Astrocyte (in vitro differentiated cells and primary cell): ENCODE results near the gene SHISA9. TPM values are rescaled to one million over a fixed set of nuclear protein-coding genes. Genes with fewer than 3 reads are reported as not detected.

Experiments
- DNase-seq: peaks from one replicate; pipeline ENCODE4 v3.0.0-alpha.2; 2010; ENCODE audit warnings: low read depth
- FAIRE-seq: peaks from 2 replicates; lab custom pipeline; 2011; peaks lifted over from hg19 to GRCh38; lab: Jason Lieb, UNC
- H2AFZ ChIP-seq: 2 replicates; pipeline ENCODE4 v1.6.0; 2012; ENCODE audit warnings: low read depth, low read length, inconsistent platforms
- H3K27ac ChIP-seq: 2 replicates; pipeline ENCODE4 v1.5.1; 2011; ENCODE audit warnings: low read depth, low read length, inconsistent platforms
- H3K27me3 ChIP-seq: 2 replicates; pipeline ENCODE4 v1.6.0; 2011; ENCODE audit warnings: low read length, inconsistent platforms; ENCODE audit not compliant: insufficient read depth
- H3K36me3 ChIP-seq: 2 replicates; pipeline ENCODE4 v1.5.1; 2011; ENCODE audit warnings: low read length, inconsistent platforms; ENCODE audit not compliant: insufficient read depth
- H3K4me1 ChIP-seq: 2 replicates; pipeline ENCODE4 v1.5.1; 2011; ENCODE audit warnings: low read length, inconsistent platforms; ENCODE audit not compliant: insufficient read depth
- H3K4me2 ChIP-seq: 2 replicates; pipeline ENCODE4 v1.6.0; 2012; ENCODE audit warnings: low read length, inconsistent platforms
- H3K4me3 ChIP-seq: 2 replicates; pipeline ENCODE4 v1.5.1; 2011; ENCODE audit warnings: low read depth, mild to moderate bottlenecking, low read length, inconsistent platforms; ENCODE audit not compliant: insufficient read depth
- H3K79me2 ChIP-seq: 2 replicates; pipeline ENCODE4 v1.6.0; 2012; ENCODE audit warnings: mild to moderate bottlenecking, low read length, inconsistent platforms; ENCODE audit not compliant: insufficient read depth
- H3K9ac ChIP-seq: 2 replicates; pipeline ENCODE4 v1.6.0; 2012; ENCODE audit warnings: mild to moderate bottlenecking, low read length, inconsistent platforms
- H3K9me3 ChIP-seq: 2 replicates; pipeline ENCODE4 v1.5.1; 2012; ENCODE audit warnings: low read depth, mild to moderate bottlenecking, low read length, inconsistent platforms; ENCODE audit not compliant: insufficient read depth
- H4K20me1 ChIP-seq: 2 replicates; pipeline ENCODE4 v1.6.0; 2012; ENCODE audit warnings: low read length, inconsistent platforms; ENCODE audit not compliant: insufficient read depth
- H3K27ac Mint-ChIP-seq: one replicate; pipeline ENCODE4 v1.8.0; 2021; ENCODE audit warnings: mild to moderate bottlenecking, mixed read lengths; ENCODE audit not compliant: unreplicated experiment
- H3K27me3 Mint-ChIP-seq: one replicate; pipeline ENCODE4 v1.8.0; 2021; ENCODE audit warnings: low read depth, mixed read lengths; ENCODE audit not compliant: unreplicated experiment
- H3K36me3 Mint-ChIP-seq: one replicate; pipeline ENCODE4 v1.8.0; 2021; ENCODE audit warnings: low read depth, mixed read lengths; ENCODE audit not compliant: unreplicated experiment
- H3K4me1 Mint-ChIP-seq: one replicate; pipeline ENCODE4 v1.8.0; 2021; ENCODE audit warnings: low read depth, mixed read lengths; ENCODE audit not compliant: unreplicated experiment
- H3K4me3 Mint-ChIP-seq: one replicate; pipeline ENCODE4 v1.8.0; 2021; ENCODE audit warnings: mild to moderate bottlenecking, moderate library complexity, mixed read lengths; ENCODE audit not compliant: unreplicated experiment
- H3K9me3 Mint-ChIP-seq: one replicate; pipeline ENCODE4 v1.8.0; 2021; ENCODE audit warnings: mild to moderate bottlenecking, mixed read lengths; ENCODE audit not compliant: unreplicated experiment
- EZH2 ChIP-seq: IDR thresholded peaks from 2 replicates; pipeline ENCODE4 v1.6.1; 2012; ENCODE audit warnings: mild to moderate bottlenecking, low read length, inconsistent platforms; ENCODE audit not compliant: insufficient read depth
- total RNA-seq: library from RNA; stranded (reverse); gene quantifications from 2 replicates; pipeline ENCODE4 v1.2.1, GENCODE V29; 2021
- TF ChIP-seq, protein P1 (sequence below): IDR thresholded peaks from 2 replicates; pipeline ENCODE4 v1.5.1; 2011; ENCODE audit warnings: low read depth, mild to moderate bottlenecking, inconsistent platforms, low read length, moderate library complexity; ENCODE audit not compliant: insufficient read depth

The SHISA9 gene
- total RNA-seq, 1 donor from 2014 or later: 73.0 TPM

DNA sequence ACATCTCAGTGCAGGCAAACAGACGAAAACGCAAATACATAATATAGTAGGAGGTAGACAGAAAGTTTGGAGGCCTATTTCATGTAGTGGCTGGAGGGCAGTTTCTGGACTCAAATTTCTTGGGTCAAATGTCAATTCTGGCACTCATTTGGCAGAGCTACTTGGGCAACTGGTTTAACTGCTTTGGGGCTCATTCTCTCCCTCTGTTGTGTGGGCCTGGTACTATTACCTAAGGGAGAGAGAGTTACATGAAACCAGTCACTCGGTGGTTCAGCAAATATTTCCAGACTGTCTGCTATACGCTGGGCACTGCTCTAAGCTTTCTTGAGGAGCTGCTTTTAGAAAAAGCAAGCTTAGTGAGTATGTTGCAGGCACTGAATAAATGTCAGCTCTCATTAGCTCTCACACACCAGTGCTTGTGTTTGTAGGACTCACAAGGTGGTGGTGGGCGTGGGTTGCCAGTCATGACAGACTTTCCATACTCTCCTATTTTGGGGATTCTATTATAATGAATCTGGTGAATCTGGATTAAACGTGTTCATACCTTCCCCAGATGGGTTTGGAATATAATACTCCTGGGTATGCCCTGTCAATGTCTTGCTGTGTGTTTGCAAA, 1.8 kb upstream of the SHISA9 start:
- H4K20me1 ChIP-seq: no peaks in the 10 kb centered on the region
- Mint-ChIP-seq H3K27ac (peak overlapping the region; percentile 26), H3K27me3 (no peaks in the 10 kb centered on the region), H3K4me3 (peak overlapping the region; percentile 82), H3K4me1 (peaks cover 14% of the 10 kb centered on the region), H3K36me3 (no peaks in the 10 kb centered on the region), H3K9me3 (no peaks in the 10 kb centered on the region)
- H3K9me3 ChIP-seq: no peaks in the 10 kb centered on the region
- no peaks in the 10 kb centered on the region for H3K36me3 ChIP-seq
- no peak overlapping the region for H3K4me2 ChIP-seq
- DNase-seq (no peak), FAIRE-seq (no peak)
- H2AFZ ChIP-seq: no peak overlapping the region
- no peak for TF ChIP-seq EZH2
- TF ChIP-seq, protein P1, sequence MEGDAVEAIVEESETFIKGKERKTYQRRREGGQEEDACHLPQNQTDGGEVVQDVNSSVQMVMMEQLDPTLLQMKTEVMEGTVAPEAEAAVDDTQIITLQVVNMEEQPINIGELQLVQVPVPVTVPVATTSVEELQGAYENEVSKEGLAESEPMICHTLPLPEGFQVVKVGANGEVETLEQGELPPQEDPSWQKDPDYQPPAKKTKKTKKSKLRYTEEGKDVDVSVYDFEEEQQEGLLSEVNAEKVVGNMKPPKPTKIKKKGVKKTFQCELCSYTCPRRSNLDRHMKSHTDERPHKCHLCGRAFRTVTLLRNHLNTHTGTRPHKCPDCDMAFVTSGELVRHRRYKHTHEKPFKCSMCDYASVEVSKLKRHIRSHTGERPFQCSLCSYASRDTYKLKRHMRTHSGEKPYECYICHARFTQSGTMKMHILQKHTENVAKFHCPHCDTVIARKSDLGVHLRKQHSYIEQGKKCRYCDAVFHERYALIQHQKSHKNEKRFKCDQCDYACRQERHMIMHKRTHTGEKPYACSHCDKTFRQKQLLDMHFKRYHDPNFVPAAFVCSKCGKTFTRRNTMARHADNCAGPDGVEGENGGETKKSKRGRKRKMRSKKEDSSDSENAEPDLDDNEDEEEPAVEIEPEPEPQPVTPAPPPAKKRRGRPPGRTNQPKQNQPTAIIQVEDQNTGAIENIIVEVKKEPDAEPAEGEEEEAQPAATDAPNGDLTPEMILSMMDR: no peak
- H3K4me3 ChIP-seq: no peak overlapping the region
- H3K27me3 ChIP-seq: peaks cover 44% of the 10 kb centered on the region
- peaks cover 4% of the 10 kb centered on the region for H3K4me1 ChIP-seq
- no peaks in the 10 kb centered on the region for H3K79me2 ChIP-seq
- no peak overlapping the region for H3K9ac ChIP-seq
- H3K27ac ChIP-seq: no peak overlapping the region

DNA sequence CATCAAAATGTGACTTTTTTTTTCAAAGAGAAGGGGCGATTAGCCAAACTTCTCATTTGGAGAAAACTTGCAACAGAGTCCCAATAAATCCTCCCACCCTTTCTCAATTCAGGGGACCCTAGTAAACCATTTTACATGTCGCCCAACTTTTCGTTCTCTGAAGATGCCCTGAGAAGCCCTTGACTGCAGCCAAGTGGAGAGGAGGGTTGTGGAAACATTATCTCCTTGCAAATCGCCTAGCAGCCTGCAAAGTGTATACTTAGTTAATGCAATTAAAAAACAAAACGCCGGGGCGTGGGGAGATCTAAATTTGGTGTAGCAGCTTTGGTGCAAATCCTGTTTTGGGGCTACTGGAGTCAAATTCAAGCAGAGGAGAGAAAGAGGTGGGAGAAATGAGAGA, 1.2 kb upstream of the SHISA9 start:
- Histone ChIP-seq H3K9me3 (no peaks in the 10 kb centered on the region), H3K4me3 (no peak overlapping the region), H3K27me3 (peaks cover 48% of the 10 kb centered on the region), H4K20me1 (no peaks in the 10 kb centered on the region), H3K4me1 (peaks cover 4% of the 10 kb centered on the region), H3K36me3 (no peaks in the 10 kb centered on the region), H3K4me2 (no peak overlapping the region), H2AFZ (no peak overlapping the region), H3K79me2 (no peaks in the 10 kb centered on the region), H3K27ac (no peak overlapping the region), H3K9ac (no peak overlapping the region)
- FAIRE-seq: no peak
- no peak for DNase-seq
- Mint-ChIP-seq H3K27me3 (no peaks in the 10 kb centered on the region), H3K4me1 (peaks cover 14% of the 10 kb centered on the region), H3K4me3 (peak overlapping the region; percentile 82), H3K36me3 (no peaks in the 10 kb centered on the region), H3K27ac (peak overlapping the region; percentile 26), H3K9me3 (no peaks in the 10 kb centered on the region)
- TF ChIP-seq, protein P1: no peak
- TF ChIP-seq EZH2: no peak

DNA sequence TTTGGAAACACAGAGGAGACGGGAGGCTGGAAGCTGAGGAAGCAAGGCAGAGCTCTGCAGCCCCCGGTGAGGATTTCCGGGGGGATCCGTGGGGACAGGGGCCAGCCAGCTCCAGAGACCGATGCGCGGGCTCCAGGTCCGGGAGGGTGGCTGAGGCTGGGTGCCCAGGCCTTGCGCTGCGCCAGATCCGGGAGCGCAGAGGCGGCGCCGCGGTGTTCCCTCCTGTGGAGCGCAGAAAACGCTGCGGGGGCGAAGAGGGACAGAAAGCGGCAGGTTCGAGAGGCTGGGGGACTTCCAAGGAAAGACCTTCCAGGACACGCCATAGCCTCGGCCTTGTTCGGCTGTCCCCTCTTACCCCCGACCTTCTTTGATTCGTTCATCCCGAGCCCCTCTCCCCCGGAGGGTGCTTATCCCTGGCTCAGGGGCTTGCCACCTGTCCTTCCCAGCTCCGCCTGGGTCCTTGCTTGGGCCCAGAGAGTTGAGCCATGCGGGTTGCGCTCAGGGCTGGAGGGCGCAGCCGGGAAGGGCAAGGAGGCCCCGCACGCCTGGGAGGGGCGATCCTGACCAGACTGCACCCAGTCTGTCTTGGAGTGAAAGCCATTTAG, 697 bp upstream of the SHISA9 start:
- Mint-ChIP-seq H3K36me3 (no peaks in the 10 kb centered on the region), H3K27me3 (no peaks in the 10 kb centered on the region), H3K9me3 (no peaks in the 10 kb centered on the region), H3K4me3 (peak overlapping the region; percentile 82), H3K27ac (no peak overlapping the region), H3K4me1 (peaks cover 14% of the 10 kb centered on the region)
- Histone ChIP-seq H2AFZ (no peak overlapping the region), H4K20me1 (no peaks in the 10 kb centered on the region), H3K79me2 (no peaks in the 10 kb centered on the region), H3K27me3 (peaks cover 50% of the 10 kb centered on the region), H3K27ac (no peak overlapping the region), H3K4me2 (peak overlapping the region; percentile 26), H3K4me3 (no peak overlapping the region), H3K4me1 (peaks cover 4% of the 10 kb centered on the region), H3K9ac (no peak overlapping the region), H3K36me3 (no peaks in the 10 kb centered on the region), H3K9me3 (no peaks in the 10 kb centered on the region)
- FAIRE-seq (no peak), DNase-seq (no peak)
- TF ChIP-seq, protein P1: no peak
- peak; percentile 61 for TF ChIP-seq EZH2
